Amygdala (tissue), 56 donors: ENCODE data around the gene SNX32.
A peak's percentile ranks its signal among the peaks of the same experiment; 100 is the strongest.

Experiments used
- DNase-seq, 56 donors: peaks; one replicate each; lab custom pipeline; 2025; lab: John Stamatoyannopoulos, UW

Gene SNX32

GRCh38 chr11:65896034-65896999 lies 62.6 kb downstream of the SNX32 start:
- DNase-seq = no peak

GRCh38 chr11:65897020-65897471 lies 63.3 kb downstream of the SNX32 start:
- DNase-seq = no peak

GRCh38 chr11:65898656-65899355 lies 65.0 kb downstream of the SNX32 start:
- DNase-seq = no peak

- DNase-seq = no peak
Measured at GRCh38 chr11:65899356-65900124, 65.8 kb downstream of the SNX32 start.

- peak in 30 of 56 donors; percentile 15 to 80 (median 48) for DNase-seq
Measured at GRCh38 chr11:65900125-65900898, 66.5 kb downstream of the SNX32 start, which contains the start of gene FOSL1. FOSL1 (minus strand) TSS chr11:65900388; CDS start chr11:65900339, 49 bp downstream.

GRCh38 chr11:65900899-65901180 lies 67.1 kb downstream of the SNX32 start:
- DNase-seq = no peak

GRCh38 chr11:65903068-65903481 lies 69.3 kb downstream of the SNX32 start:
- DNase-seq = no peak
